Mammary epithelial cell (primary cell): ENCODE measurements around the gene COL18A1.

Source experiments
- EZH2 ChIP-seq: IDR thresholded peaks from 2 replicates; pipeline ENCODE4 v1.6.1; 2012; ENCODE audit warnings: low read length, inconsistent platforms, borderline replicate concordance
- TF ChIP-seq, protein P1 (sequence below), 2 donors: IDR thresholded peaks in 1 of 2; conservative IDR thresholded peaks in 1 of 2; 2 replicates each; pipeline ENCODE4 v1.5.1; 2011 to 2012; ENCODE audit warnings: inconsistent platforms in 2 of 2, low read length in 2 of 2, mild to moderate bottlenecking in 2 of 2, control low read depth in 1 of 2, low read depth in 1 of 2; ENCODE audit not compliant: insufficient read depth in 1 of 2; ENCODE audit errors: extremely low read depth in 1 of 2

DNA sequence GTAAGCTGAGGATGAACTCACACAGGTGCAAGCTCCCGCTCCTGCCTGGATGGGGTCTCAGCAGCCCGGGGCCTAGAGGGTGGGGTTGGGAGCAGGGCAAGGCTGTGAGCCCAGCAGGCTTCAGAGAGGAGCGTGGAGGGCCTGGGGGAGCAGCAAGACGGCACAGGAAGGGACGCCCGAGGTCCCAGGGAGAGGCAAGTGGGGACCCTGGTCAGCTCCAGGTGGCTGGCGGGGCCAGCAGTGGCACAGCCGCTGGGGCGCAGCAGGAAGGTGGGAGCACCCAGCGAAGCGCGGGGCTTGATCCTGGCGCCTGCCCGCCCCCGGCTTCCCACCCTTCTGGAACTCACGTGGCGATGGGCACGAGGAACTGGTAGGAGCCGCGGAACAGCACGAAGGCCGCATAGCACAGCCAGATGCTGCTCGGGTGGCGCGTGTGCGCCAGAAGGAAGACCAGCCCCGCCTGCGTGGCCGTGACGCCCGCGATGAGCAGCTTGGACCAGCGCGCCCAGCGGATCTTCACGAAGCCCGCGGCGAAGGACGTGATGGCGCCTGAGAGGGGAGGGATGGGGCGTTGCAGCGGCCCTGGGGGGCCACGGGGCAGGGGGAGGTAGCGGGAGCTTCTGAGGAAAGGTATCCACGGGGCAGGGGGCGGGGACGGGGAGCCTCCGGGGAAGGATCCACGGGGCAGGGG, 125.6 kb downstream of the COL18A1 start:
- TF ChIP-seq, protein P1, sequence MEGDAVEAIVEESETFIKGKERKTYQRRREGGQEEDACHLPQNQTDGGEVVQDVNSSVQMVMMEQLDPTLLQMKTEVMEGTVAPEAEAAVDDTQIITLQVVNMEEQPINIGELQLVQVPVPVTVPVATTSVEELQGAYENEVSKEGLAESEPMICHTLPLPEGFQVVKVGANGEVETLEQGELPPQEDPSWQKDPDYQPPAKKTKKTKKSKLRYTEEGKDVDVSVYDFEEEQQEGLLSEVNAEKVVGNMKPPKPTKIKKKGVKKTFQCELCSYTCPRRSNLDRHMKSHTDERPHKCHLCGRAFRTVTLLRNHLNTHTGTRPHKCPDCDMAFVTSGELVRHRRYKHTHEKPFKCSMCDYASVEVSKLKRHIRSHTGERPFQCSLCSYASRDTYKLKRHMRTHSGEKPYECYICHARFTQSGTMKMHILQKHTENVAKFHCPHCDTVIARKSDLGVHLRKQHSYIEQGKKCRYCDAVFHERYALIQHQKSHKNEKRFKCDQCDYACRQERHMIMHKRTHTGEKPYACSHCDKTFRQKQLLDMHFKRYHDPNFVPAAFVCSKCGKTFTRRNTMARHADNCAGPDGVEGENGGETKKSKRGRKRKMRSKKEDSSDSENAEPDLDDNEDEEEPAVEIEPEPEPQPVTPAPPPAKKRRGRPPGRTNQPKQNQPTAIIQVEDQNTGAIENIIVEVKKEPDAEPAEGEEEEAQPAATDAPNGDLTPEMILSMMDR (conservative IDR thresholded peaks at IDR 0.05 in 1 of 2, IDR thresholded peaks at IDR 0.05 in 1 of 2; ENCODE audit: extremely low read depth in 1 of 2, insufficient read depth in 1 of 2, low read depth in 1 of 2, low read length in 2 of 2), result no peak
- TF ChIP-seq EZH2, result no peak
